Measurements from ENCODE around the gene SRM. TPM values are rescaled to one million over a fixed set of nuclear protein-coding genes. Genes with fewer than 3 reads are reported as not detected.

SRM gene
- total RNA-seq, 1 donor, result 42.7 TPM

DNA sequence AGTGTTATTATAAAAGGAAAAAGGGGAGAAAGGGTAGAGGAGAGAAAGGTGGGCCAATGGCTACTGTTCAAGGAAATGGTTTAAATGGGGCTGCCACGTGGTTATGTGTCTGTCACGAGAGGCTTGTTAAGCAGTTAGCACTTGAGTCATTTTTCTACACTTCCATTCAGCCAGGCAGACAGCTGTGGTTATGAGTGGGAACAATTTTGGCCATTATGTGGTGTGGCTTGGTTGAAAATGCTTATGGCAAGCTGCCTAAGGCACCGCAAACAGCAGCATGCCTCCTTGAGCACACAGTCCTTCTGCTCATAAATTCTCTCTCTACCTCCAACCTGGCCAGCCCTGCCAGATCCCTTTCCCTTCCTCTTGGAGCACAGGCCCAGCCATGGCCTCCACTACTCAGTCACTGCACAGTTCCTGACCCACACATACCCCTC lies 3.2 kb upstream of the SRM start:
- H3K4me3 ChIP-seq (ENCODE audit: low read depth, low read length), result no peak overlapping the region
- no peak for DNase-seq (ENCODE audit: low read depth)
- TF ChIP-seq, protein P1, sequence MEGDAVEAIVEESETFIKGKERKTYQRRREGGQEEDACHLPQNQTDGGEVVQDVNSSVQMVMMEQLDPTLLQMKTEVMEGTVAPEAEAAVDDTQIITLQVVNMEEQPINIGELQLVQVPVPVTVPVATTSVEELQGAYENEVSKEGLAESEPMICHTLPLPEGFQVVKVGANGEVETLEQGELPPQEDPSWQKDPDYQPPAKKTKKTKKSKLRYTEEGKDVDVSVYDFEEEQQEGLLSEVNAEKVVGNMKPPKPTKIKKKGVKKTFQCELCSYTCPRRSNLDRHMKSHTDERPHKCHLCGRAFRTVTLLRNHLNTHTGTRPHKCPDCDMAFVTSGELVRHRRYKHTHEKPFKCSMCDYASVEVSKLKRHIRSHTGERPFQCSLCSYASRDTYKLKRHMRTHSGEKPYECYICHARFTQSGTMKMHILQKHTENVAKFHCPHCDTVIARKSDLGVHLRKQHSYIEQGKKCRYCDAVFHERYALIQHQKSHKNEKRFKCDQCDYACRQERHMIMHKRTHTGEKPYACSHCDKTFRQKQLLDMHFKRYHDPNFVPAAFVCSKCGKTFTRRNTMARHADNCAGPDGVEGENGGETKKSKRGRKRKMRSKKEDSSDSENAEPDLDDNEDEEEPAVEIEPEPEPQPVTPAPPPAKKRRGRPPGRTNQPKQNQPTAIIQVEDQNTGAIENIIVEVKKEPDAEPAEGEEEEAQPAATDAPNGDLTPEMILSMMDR (IDR thresholded peaks at IDR 0.05; ENCODE audit: insufficient read depth, low read length), result no peak

DNA sequence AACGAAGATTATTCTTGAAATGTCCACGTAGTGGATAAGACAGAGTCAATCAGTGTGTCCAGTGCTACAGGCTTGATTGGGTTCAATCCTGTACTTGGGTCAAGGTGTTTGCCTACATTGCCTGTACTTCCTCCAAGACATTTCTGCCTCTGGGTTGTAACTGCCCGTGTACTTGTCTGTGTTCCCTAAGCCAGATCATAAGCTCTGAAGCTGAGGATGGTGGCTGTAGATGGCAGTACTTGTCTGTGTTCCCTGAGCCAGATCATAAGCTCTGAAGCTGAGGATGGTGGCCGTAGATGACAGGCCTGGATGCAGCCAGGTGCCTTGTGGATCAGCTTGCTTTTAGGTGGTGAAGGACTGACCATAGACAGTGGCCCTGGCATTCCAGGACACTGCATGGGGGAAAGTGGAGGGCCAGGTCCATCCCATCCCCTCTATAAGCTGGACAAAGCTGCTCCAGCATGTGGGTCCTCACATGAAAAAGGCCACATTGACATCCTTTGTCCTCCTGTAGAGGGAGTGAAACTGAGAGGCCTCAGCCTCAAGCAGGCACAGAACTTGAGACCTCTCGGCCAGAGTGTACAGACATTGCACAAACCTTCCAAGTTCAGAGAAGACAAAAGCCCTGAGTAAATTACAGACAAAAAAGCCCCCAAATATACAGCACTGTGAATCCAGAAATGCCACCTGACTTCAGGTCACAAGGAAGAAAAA lies 2.0 kb upstream of the SRM start:
- DNase-seq (ENCODE audit: low read depth), result no peak
- TF ChIP-seq, protein P1 (IDR thresholded peaks at IDR 0.05; ENCODE audit: insufficient read depth, low read length), result no peak
- no peak overlapping the region for H3K4me3 ChIP-seq (ENCODE audit: low read depth, low read length)

DNA sequence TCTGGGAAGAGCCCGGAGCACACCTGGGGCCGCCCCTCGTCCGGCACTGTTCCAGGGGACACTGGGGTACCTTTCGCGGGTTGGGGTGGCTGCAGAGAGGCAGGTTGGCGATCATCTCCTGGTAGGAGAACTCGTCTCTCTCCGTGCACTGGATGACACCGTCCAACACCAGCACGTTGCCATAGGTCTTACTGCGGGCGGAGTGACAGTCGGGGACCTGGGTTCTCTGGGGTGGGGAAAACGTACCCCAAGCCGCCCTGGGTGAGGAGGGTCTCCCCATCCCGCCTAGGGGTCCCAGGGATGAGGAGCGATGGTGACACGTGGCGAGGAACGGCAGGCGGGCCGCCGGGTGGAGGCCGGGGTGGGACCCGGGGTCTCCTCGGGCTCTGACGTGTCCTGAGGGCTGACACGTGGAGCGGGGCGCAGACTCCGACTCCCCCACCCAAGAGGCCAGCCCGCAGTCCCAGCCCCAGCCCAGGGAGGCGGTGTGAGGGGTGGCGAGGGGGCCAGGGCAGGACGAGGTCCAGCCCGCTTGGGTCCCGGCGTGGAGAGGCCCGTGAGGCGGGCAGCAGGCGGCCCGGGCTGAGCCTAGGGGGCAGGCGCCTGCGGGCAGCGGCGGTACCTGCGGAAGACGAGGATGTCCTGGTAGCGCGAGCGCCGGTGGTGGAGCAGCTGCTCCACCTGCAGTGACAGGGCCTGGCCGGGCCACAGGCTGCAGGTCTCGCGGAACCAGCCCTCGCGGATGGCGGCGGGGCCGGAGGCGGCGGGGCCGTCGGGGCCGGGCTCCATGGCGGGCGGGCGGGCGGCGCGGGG lies 457 bp downstream of the SRM start:
- H3K4me3 ChIP-seq (ENCODE audit: low read depth, low read length), result peak overlapping the region; percentile 89
- TF ChIP-seq, protein P1 (IDR thresholded peaks at IDR 0.05; ENCODE audit: insufficient read depth, low read length), result no peak
- DNase-seq (ENCODE audit: low read depth), result no peak

DNA sequence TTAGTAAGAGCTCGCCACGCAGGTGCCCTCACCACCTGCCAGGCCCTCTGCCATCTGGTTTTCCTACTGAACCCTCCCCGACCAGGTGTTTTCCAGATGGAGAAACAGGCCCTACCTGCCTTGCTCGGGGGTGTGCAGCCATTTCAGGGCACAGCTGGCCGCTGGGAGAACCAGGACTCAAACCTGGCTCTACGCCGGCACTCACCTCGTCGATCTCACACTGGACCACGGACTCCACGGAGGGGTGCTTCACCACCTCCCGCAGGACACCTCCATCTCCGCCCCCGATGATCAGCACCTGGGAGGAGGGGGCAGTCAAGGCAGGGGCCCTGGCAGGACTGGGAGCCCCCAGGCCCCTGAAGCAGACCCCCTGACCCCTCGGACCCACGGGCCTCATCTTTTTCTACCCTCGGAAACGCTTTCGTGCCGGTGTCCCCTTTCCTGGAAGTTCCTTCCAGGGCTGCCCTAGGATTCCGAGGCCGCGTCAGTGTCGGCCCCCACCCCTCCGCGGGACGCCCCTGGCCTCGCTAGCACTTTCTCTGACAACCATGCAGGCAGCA lies 1.1 kb downstream of the SRM start:
- H3K4me3 ChIP-seq (ENCODE audit: low read depth, low read length), result peak overlapping the region; percentile 89
- no peak for DNase-seq (ENCODE audit: low read depth)
- TF ChIP-seq, protein P1 (IDR thresholded peaks at IDR 0.05; ENCODE audit: insufficient read depth, low read length), result no peak

DNA sequence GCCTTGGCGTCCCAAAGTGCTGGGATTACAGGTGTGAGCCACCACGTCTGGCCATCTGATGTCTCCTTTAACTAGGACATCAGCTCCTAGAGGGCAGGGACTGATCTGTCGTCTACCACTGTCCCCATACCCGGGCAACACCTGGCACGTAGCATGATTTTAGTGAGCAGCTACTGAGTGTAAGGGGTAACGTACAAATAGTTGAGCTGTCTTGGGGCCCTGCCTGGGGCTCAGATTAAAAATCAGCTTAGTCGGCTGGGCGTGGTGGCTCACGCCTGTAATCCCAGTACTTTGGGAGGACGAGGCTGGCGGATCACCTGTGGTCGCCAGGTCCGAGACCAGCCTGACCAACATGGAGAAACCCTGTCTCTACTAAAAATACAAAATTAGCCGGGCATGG lies 1.8 kb downstream of the SRM start:
- no peak for DNase-seq (ENCODE audit: low read depth)
- TF ChIP-seq, protein P1 (IDR thresholded peaks at IDR 0.05; ENCODE audit: insufficient read depth, low read length), result no peak
- no peak overlapping the region for H3K4me3 ChIP-seq (ENCODE audit: low read depth, low read length)

DNA sequence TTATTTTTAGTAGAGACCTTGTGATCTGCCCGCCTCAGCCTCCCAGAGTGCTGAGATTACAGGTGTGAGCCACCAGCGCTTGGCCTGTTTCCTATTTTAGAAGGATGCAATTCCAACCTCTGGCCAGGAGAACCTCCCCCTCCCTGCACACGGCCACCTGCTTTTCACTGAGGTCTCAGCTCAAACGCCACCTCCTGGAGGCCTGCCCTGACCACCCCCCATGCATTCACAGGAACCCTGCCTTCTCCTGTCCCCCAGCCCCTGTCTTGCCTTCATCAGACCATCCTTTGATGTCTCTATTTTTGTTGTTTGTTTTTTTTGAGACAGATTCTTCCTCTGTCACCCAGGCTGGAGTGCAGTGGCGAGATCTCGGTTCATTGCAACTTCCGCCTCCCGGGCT lies 2.3 kb downstream of the SRM start:
- no peak for DNase-seq (ENCODE audit: low read depth)
- H3K4me3 ChIP-seq (ENCODE audit: low read depth, low read length), result no peak overlapping the region
- TF ChIP-seq, protein P1 (IDR thresholded peaks at IDR 0.05; ENCODE audit: insufficient read depth, low read length), result no peak
